Measurements from ENCODE around the gene CHMP2B.

DNA sequence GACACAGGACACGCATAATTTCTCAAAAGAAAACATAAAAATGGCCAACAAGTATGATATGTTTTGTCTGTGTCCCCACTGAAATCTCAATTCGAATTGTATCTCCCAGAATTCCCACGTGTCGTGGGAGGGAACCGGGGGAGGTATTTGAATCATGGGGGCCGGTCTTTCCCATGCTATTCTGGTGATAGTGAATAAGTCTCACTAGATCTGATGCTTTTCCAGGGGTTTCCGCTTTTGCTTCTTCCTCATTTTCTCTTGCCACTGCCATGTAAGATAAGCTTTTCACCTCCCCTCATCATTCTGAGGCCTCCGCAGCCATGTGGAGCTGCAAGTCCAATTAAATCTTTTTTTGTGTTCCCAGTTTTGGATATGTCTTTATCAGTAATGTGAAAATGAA is 61.3 kb downstream of the CHMP2B start:
- TF ChIP-seq, protein P1, sequence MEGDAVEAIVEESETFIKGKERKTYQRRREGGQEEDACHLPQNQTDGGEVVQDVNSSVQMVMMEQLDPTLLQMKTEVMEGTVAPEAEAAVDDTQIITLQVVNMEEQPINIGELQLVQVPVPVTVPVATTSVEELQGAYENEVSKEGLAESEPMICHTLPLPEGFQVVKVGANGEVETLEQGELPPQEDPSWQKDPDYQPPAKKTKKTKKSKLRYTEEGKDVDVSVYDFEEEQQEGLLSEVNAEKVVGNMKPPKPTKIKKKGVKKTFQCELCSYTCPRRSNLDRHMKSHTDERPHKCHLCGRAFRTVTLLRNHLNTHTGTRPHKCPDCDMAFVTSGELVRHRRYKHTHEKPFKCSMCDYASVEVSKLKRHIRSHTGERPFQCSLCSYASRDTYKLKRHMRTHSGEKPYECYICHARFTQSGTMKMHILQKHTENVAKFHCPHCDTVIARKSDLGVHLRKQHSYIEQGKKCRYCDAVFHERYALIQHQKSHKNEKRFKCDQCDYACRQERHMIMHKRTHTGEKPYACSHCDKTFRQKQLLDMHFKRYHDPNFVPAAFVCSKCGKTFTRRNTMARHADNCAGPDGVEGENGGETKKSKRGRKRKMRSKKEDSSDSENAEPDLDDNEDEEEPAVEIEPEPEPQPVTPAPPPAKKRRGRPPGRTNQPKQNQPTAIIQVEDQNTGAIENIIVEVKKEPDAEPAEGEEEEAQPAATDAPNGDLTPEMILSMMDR (IDR thresholded peaks at IDR 0.05): no peak
- TF ChIP-seq POLR2A (IDR thresholded peaks at IDR 0.05): no peak
